Cardiac septum (tissue), 1 donor: ENCODE data around the gene NREP. TPM values are rescaled to one million over a fixed set of nuclear protein-coding genes. Genes with fewer than 3 reads are reported as not detected.

Experiments used
- total RNA-seq: library from RNA; stranded (reverse); fragmentation: NEBNext Ultra II Directional; extraction: Animal tissue kit (Norgen Biotek cat#: 25700); gene quantifications from one replicate; pipeline ENCODE4 v1.2.1, GENCODE V29; 2021
- donor health status: DM: no; HTN: no; CAD: no.

Gene NREP
- total RNA-seq, 1 donor from 2014 or later, result 24.1 TPM

Other genes starting within 250 kb of the NREP start
- gene STARD4, start 244.7 kb downstream of the NREP start, total RNA-seq, result 11.7 TPM